GM10248 (cell line): ENCODE measurements around the gene PRPSAP1.
A peak's percentile ranks its signal among the peaks of the same experiment; 100 is the strongest.

Experiments used
- CTCF ChIA-PET: fragments of 300-600 bp; sonication (Branson Sonifier 250); formaldehyde crosslinking; extraction: SDS; loops from one replicate; lab custom pipeline; 2021; ENCODE audit warnings: antibody characterized with exemption; lab: Yijun Ruan, JAX
- POLR2A ChIA-PET: fragments of 350-650 bp; sonication (Branson Sonifier 250); formaldehyde crosslinking; extraction: SDS; loops from one replicate; lab custom pipeline; 2020; ENCODE audit warnings: antibody characterized with exemption; lab: Yijun Ruan, JAX
- DNase-seq: peaks from one replicate; pipeline ENCODE4 v3.0.0; 2012; ENCODE audit errors: extremely low spot score
- CTCF ChIP-seq: IDR thresholded peaks from 2 replicates; pipeline ENCODE4 v1.5.1; 2012; ENCODE audit warnings: mild to moderate bottlenecking, low read depth; ENCODE audit errors: extremely low read depth, missing control alignments, control extremely low read depth

PRPSAP1 gene

GRCh38 chr17:76382803-76383545 lies 29.3 kb upstream of the PRPSAP1 start:
- ChIA-PET POLR2A (interaction anchor here (1.3 kb wide), 1 partner anchor 115 kb away, joined by 4 read pairs; no protein-coding TSS in a partner anchor), CTCF (interaction anchor here (1.1 to 7.7 kb wide), 5 partner anchors 14 to 369 kb away, joined by 3 to 109 read pairs (median 21); no protein-coding TSS in a partner anchor)

DNA sequence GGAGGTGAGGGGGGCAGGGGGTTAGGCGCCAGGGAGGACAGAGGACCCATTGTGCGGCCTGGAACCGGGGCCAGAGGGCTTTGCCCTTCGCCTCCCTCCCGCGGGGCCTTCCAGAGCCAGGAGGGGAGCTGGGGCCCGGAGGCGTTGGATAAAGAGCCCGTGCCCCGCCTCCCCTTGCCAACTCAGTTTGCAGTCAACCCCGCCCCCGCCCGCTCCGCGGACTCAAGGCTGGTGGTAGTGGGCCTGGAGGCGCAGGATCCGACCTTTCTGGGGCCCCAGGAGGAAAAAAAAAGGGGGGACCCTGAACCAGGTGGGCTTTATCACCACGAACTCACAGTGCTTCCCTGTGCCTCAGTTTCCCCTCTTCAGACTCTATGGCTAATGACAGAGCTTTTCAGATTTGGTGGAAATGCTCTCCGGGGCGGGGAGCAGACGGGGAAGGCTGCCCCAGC lies 28.7 kb upstream of the PRPSAP1 start:
- ChIA-PET POLR2A (no interaction called here), CTCF (interaction anchor here (1.9 to 5.9 kb wide), 5 partner anchors 12 to 80 kb away, joined by 4 to 59 read pairs (median 6); no protein-coding TSS in a partner anchor)
- DNase-seq: no peak
- no peak for TF ChIP-seq CTCF

More at GRCh38 chr17:76382803-76383545, 29.3 kb upstream of the PRPSAP1 start:
- no peak for TF ChIP-seq CTCF
- peak; percentile 81 for DNase-seq

DNA sequence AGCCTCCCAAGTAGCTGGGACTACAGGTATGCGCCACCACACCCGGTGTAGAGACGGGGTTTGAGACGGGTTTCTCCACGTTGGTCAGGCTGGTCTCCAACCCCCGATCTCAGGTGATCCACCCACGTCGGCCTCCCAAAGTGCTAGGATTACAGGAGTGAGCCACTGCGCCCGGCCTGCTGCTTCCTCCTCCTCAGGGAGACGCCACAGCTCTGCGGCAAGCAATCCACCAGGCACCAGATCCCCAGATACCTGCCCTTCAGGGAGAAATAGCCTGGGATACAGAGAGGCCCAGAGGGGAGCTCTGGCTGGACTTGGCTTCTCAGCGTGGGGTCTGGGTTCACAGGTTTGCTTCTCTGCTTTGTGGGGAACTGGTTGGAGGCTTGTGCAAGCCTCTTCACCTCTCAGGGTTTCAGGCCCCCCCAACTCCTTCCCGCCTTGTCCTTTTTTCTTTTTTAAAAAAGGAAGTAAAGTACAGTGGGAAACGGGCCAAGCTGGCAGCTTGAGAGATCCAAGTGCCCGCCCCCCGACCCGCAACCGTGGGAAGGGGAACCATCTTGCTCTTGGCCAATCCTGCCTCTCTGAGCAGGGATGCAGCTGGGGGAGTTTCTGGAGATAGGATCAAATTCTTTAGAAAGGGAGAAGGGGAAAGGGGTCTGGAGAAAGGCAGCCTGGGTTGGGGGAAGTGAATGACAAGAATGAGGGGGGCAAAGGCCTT lies 28.1 kb upstream of the PRPSAP1 start:
- CTCF ChIA-PET: interaction anchor here (1.1 to 2.9 kb wide), 9 partner anchors 9 to 81 kb away, joined by 3 to 21 read pairs (median 5); partner anchors contain the start of gene PRPSAP1
- no peak for DNase-seq
- no peak for TF ChIP-seq CTCF
- POLR2A ChIA-PET: no interaction called here

GRCh38 chr17:76379646-76380376 lies 26.1 kb upstream of the PRPSAP1 start:
- ChIA-PET POLR2A (no interaction called here), CTCF (interaction anchor here (1.5 to 2.9 kb wide), 6 partner anchors 11 to 79 kb away, joined by 3 to 21 read pairs (median 5); no protein-coding TSS in a partner anchor)
- TF ChIP-seq CTCF: no peak
- DNase-seq: no peak

DNA sequence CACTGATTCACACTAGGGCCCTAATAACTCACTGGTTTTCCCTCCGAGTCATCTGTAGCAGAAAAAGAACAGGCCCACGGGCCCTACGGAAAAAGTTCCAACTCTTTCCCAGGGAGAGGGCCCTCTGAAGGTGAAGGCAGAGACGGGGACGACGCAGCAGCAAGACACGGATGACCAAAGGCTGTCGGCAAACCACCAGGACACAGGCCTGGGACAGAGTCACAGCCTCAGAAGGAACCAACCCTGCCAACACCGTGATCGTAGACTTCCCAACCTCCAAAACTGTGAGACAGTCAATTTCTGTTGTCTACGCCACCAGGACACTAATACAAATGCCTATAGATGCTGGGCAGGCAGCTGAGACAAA lies 25.5 kb upstream of the PRPSAP1 start:
- CTCF ChIA-PET: interaction anchor here (1.0 to 2.6 kb wide), 3 partner anchors 8 to 19 kb away, joined by 3 to 10 read pairs (median 5); no protein-coding TSS in a partner anchor

More for the DNA sequence above, 25.5 kb upstream of the PRPSAP1 start:
- no peak for TF ChIP-seq CTCF
- POLR2A ChIA-PET: no interaction called here
- DNase-seq: no peak
